GM12873 (cell line): ENCODE measurements around the gene PHF19.

Experiments used
- TF ChIP-seq, protein P1 (sequence below): IDR thresholded peaks from 2 replicates; pipeline ENCODE4 v1.5.1; 2012; ENCODE audit warnings: low read depth, mild to moderate bottlenecking, moderate library complexity, low read length, control low read depth; ENCODE audit not compliant: insufficient read depth; ENCODE audit errors: missing control alignments

PHF19 gene

DNA sequence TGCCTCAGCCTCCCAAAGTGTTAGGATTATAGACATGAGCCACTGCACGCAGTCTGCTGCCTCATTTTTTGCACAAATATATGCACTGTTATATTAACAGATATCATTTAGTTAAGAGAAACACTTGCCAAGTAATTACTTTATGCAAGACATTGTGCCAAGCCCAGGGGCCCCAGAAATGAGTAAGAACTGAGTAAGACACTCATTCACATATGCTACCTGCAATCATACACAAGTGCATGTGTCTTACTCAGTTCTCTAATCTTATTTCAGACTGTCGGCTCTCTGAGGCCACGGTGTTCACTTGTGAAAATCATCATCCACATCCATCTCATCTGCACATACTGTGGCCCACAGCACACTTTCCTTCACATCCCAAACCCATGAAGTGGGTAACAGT is 33.7 kb upstream of the PHF19 start:
- TF ChIP-seq, protein P1, sequence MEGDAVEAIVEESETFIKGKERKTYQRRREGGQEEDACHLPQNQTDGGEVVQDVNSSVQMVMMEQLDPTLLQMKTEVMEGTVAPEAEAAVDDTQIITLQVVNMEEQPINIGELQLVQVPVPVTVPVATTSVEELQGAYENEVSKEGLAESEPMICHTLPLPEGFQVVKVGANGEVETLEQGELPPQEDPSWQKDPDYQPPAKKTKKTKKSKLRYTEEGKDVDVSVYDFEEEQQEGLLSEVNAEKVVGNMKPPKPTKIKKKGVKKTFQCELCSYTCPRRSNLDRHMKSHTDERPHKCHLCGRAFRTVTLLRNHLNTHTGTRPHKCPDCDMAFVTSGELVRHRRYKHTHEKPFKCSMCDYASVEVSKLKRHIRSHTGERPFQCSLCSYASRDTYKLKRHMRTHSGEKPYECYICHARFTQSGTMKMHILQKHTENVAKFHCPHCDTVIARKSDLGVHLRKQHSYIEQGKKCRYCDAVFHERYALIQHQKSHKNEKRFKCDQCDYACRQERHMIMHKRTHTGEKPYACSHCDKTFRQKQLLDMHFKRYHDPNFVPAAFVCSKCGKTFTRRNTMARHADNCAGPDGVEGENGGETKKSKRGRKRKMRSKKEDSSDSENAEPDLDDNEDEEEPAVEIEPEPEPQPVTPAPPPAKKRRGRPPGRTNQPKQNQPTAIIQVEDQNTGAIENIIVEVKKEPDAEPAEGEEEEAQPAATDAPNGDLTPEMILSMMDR: no peak

- TF ChIP-seq, protein P1: no peak
Measured at GRCh38 chr9:120909904-120910303, 32.9 kb upstream of the PHF19 start.

DNA sequence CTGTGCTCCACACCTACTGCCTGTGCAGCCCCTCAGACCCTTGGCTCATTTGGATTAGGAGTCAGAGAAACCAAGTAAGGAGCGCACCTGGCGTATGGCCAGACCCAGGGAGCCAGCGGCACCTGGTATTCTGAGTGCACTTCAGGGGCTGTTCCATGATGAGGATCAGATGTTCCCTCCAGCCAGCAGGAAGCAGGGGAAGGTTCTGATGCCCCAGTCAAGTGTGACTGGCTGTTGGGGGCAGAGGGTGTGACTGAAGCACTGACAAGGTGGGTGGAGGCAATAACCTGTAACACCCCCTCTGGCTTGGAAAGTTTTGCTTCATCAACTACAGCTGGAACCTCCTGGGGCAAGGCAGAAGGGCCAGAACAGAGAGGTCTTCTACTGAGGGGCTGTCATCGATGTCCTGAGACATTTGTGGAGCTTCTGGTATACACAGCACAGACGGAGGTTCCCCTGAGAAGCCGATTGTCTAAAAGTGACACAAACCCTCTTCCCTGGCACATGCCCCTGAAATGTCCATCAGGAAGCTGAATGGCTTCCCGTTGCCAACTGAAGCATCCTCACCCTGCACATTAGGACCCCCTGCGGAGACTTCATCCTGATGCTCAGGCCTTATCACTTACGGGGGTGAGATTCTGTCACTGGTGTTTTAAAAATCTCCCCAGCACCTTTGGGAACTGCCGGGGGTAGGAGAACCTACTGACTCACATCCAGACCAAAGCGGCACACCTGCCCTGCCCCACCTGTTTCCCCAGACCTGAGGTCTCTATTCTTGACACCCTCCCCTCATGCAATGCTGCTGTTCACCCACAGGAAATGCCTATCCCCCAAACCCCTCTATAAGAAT is 28.6 kb upstream of the PHF19 start:
- TF ChIP-seq, protein P1: no peak

- TF ChIP-seq, protein P1: no peak
Measured at GRCh38 chr9:120904978-120905301, 28.0 kb upstream of the PHF19 start.

DNA sequence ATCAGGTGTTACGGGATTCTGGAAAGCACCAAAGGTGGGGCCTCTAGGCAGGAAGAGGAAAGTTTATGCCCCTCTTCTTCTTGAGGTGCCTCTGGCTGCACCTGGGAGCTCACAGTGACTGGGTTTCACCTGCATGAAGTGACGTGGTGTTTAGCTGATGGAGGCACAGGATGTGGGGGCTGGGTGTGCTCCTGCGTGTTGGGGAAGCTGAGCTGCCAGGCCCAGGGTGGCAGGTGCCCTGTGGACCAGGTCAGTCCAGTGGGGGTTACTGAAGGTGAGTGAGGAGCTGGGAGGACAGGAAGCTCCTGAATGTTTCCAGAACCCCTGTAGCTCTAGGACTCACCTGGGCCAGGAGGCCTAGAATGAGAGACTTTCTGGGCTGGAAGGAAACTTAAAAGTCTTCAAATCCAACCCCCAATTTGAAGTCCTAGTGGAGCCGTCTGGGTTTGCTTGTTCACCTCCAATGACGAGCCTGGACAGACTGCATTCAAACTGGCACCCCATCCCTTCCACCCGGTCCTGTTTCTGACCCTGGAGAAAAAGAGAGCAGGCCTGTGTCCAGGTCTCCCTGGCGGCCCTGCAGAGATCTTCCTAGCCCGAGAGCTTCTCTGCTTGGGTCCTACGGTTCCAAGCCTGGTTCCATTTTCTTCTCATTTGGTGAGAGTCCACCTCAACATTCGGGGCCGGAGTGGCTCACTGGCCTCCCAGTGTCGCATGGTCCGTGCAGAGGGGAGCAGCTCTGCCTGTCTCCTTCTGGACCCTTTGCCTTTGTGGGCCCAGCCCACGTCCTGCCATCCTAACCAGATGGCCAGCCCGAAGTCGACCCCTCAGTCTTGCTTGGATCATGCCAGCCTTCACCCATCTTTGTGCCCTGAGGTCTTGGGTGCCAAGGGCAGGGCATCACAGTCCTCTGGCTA is 27.3 kb upstream of the PHF19 start:
- TF ChIP-seq, protein P1: no peak

GRCh38 chr9:120902569-120903535 is 25.9 kb upstream of the PHF19 start:
- TF ChIP-seq, protein P1: no peak
